Stimulated activated CD4-positive, alpha-beta T cell treated with anti-CD3 and anti-CD28 coated beads, Interleukin-4, amount 100 ng/mL, for 24 hours (primary cell): ENCODE results near the gene SARS2.
"Not testable (repeated sequence)": the region's sequence is repeated elsewhere in the genome, so short reads cannot be mapped to it uniquely, and the experiment has no call there.

Experiments used
- DNase-seq: peaks from one replicate; pipeline ENCODE4 v3.0.0-alpha.2; 2020

The SARS2 gene

GRCh38 chr19:38945562-38946228 is 15.1 kb upstream of the SARS2 start:
- no peak for DNase-seq

GRCh38 chr19:38944981-38945506 is 14.5 kb upstream of the SARS2 start:
- no peak for DNase-seq

GRCh38 chr19:38942471-38943181 is 12.1 kb upstream of the SARS2 start:
- no peak for DNase-seq

- DNase-seq = no peak
Observed at GRCh38 chr19:38941979-38942378, 11.4 kb upstream of the SARS2 start.

- DNase-seq = not testable (repeated sequence)
Observed at GRCh38 chr19:38941466-38941865, 10.9 kb upstream of the SARS2 start.

- DNase-seq = no peak
Observed at GRCh38 chr19:38939957-38940356, 9.4 kb upstream of the SARS2 start.

- no peak for DNase-seq
Observed at GRCh38 chr19:38933544-38933943, 3.0 kb upstream of the SARS2 start.

GRCh38 chr19:38932425-38933179 is 2.0 kb upstream of the SARS2 start:
- peak; percentile 49 for DNase-seq

- DNase-seq = no peak
Observed at GRCh38 chr19:38931521-38931793, 894 bp upstream of the SARS2 start.

- DNase-seq = peak; percentile 99
Observed at GRCh38 chr19:38930776-38931520, 385 bp upstream of the SARS2 start, which contains the start of gene MRPS12. TSS of gene MRPS12 (plus strand) at chr19:38930944. CDS start at chr19:38931295, 351 bp downstream.

- DNase-seq = no peak
Observed at GRCh38 chr19:38928391-38929001, 2.1 kb downstream of the SARS2 start.

- no peak for DNase-seq
Observed at GRCh38 chr19:38924388-38924787, 6.2 kb downstream of the SARS2 start.

- DNase-seq = no peak
Observed at GRCh38 chr19:38922482-38922881, 8.1 kb downstream of the SARS2 start.

GRCh38 chr19:38921420-38922274 is 8.9 kb downstream of the SARS2 start:
- DNase-seq = no peak

- no peak for DNase-seq
Observed at GRCh38 chr19:38920602-38921419, 9.8 kb downstream of the SARS2 start.

GRCh38 chr19:38919837-38920601 is 10.5 kb downstream of the SARS2 start:
- no peak for DNase-seq

- DNase-seq = no peak
Observed at GRCh38 chr19:38918526-38918925, 12.0 kb downstream of the SARS2 start.

- DNase-seq = no peak
Observed at GRCh38 chr19:38917921-38918491, 12.6 kb downstream of the SARS2 start.

GRCh38 chr19:38917516-38917915 is 13.0 kb downstream of the SARS2 start:
- DNase-seq = no peak
